Stimulated activated CD4-positive, alpha-beta T cell treated with anti-CD3 and anti-CD28 coated beads, Interleukin-1b, Interleukin-23, amount 100 ng/mL, for 4 hours (primary cell): Measurements from ENCODE around the gene PIGK.

Experiments
- DNase-seq, 2 donors: peaks; one replicate each; pipeline ENCODE4 v3.0.0-alpha.2; 2020; ENCODE audit warnings: low read depth in 2 of 2

The PIGK gene

DNA sequence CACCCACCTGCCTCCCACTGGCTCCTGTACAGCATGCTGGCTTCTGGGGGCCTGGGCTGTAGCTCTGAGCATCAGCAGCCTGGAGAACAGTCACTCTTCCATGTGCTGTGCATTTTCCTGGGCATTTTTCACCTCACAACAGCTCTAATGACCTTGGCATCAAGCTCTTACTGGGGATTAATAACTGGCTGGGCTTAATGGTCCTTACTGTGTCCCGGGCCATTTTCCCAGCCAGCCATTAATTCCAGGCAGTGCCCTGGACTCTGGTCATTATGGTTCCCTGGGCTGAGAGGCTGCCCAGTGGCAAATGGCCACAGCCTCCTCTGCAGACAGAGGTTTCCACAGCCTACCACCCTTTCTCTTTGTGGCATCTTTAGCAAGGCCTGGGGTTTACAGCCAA, 180.1 kb downstream of the PIGK start:
- no peak for DNase-seq
